Stomach (tissue), 4 donors: ENCODE results near the gene THYN1.

Source experiments
- CTCF ChIP-seq, 7 experiments: fragments of 450-650 bp in 4 of 7; fragments of 200-600 bp in 3 of 7; sonication (generic) in 3 of 7; IDR thresholded peaks; one replicate each; pipeline ENCODE4 v1.5.1; 2016 to 2019; ENCODE audit warnings: antibody characterized with exemption in 7 of 7, control low read depth in 2 of 7, mild to moderate bottlenecking in 1 of 7
- POLR2A ChIP-seq, 4 donors: fragments of 450-650 bp; IDR thresholded peaks; one replicate each; pipeline ENCODE4 v1.6.1; 2016; ENCODE audit warnings: antibody characterized with exemption in 4 of 4, control low read depth in 2 of 4, mild to moderate bottlenecking in 1 of 4, moderate library complexity in 1 of 4

- TF ChIP-seq POLR2A (IDR thresholded peaks at IDR 0.05) (no peak), CTCF (IDR thresholded peaks at IDR 0.05) (no peak)
These were observed 20.2 kb upstream of the THYN1 start for GRCh38 chr11:134273317-134273712.
